Upper lobe of left lung (tissue), 4 donors: Measurements from ENCODE around the gene CETN3.

Experiments used
- CTCF ChIP-seq, 6 experiments: fragments of 450-650 bp in 4 of 6; fragments of 200-600 bp in 2 of 6; sonication (generic) in 2 of 6; IDR thresholded peaks; one replicate each; pipeline ENCODE4 v1.5.1; 2016 to 2019; ENCODE audit warnings: antibody characterized with exemption in 6 of 6
- EP300 ChIP-seq, 4 donors: sonication (generic); formaldehyde crosslinking; IDR thresholded peaks; one replicate each; pipeline ENCODE4 v1.5.1; 2017; ENCODE audit warnings: antibody characterized with exemption in 4 of 4, control low read depth in 2 of 4
- POLR2A ChIP-seq, 4 donors: fragments of 450-650 bp; IDR thresholded peaks; one replicate each; pipeline ENCODE4 v1.5.1; 2016 to 2017; ENCODE audit warnings: antibody characterized with exemption in 4 of 4, mild to moderate bottlenecking in 2 of 4

- TF ChIP-seq POLR2A (IDR thresholded peaks at IDR 0.05) (no peak), CTCF (IDR thresholded peaks at IDR 0.05) (no peak), EP300 (IDR thresholded peaks at IDR 0.05) (no peak)
These were observed 53.9 kb downstream of the CETN3 start for GRCh38 chr5:90355635-90356034.
